ENCODE results near the gene NDUFB7.

NDUFB7 gene

GRCh38 chr19:14562660-14563589, 8.9 kb downstream of the NDUFB7 start:
- H3K4me1 Mint-ChIP-seq: peaks cover 31% of the 10 kb centered on the region
- TF ChIP-seq CTCF (IDR thresholded peaks at IDR 0.05): no peak
- DNase-seq: no peak
- peaks cover 4% of the 10 kb centered on the region for H3K36me3 Mint-ChIP-seq (ENCODE audit: low read depth)
- no peaks in the 10 kb centered on the region for H3K9me3 Mint-ChIP-seq
- H3K27ac Mint-ChIP-seq: no peak overlapping the region
- no peaks in the 10 kb centered on the region for H3K27me3 Mint-ChIP-seq (ENCODE audit: low read depth, poor library complexity)
- H3K4me3 Mint-ChIP-seq: no peak overlapping the region

DNA sequence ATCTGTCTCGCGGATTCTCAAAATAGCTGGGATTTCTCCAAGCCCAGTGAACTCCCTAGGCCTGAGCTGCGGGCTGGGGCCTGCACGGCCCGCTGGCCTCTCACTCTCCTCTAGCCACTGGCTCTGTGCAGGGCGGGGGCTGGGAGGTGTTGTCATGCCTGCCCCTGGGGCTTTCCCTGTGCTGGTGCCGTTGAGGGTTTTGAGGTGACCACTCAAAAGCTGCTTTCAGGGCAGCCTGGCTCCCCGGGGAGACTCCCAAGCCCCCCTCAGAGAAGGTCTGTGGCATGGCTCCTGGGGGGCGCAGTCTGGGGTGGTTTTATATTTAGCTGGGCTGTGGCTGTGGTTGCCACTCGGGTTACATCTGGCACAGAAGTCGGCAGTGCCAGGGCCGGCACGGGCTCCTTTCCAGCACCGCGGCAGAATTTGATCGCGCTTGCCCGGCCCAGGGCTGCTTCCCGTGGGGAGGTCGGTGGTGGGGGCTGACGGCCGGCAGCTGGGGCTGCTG, 10.0 kb downstream of the NDUFB7 start:
- H3K4me1 Mint-ChIP-seq: peaks cover 31% of the 10 kb centered on the region

DNA sequence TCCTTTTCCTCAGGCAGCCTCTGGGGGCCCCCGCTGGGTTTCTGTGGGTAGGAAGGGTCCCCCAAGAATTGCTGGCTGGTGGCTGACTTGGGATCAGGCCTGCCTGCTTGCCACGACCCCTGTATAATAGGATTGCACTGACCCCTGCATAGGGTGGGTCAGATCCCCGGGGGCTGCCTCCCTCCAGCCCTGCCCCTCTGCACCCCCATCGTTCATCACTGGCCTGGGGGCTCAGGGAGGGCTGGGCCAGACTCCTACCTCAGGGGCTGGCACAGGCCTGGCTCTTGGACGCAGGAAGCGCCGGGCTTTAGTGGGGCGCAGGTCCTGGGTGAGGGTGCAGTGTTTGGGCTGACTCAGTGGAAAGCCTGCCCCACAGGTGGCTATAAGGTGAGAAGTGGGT, 10.6 kb downstream of the NDUFB7 start:
- Mint-ChIP-seq H3K36me3 (ENCODE audit: low read depth) (peaks cover 4% of the 10 kb centered on the region), H3K4me3 (no peak overlapping the region), H3K27ac (no peak overlapping the region), H3K9me3 (no peaks in the 10 kb centered on the region), H3K27me3 (ENCODE audit: low read depth, poor library complexity) (no peaks in the 10 kb centered on the region), H3K4me1 (peaks cover 38% of the 10 kb centered on the region)
- no peak for DNase-seq
- TF ChIP-seq CTCF (IDR thresholded peaks at IDR 0.05): no peak

More for the DNA sequence above, 10.0 kb downstream of the NDUFB7 start:
- Mint-ChIP-seq H3K27me3 (ENCODE audit: low read depth, poor library complexity) (no peaks in the 10 kb centered on the region), H3K36me3 (ENCODE audit: low read depth) (peaks cover 4% of the 10 kb centered on the region), H3K9me3 (no peaks in the 10 kb centered on the region), H3K27ac (peak overlapping the region; percentile 98), H3K4me3 (no peak overlapping the region)
- no peak for DNase-seq
- TF ChIP-seq CTCF (IDR thresholded peaks at IDR 0.05): no peak

DNA sequence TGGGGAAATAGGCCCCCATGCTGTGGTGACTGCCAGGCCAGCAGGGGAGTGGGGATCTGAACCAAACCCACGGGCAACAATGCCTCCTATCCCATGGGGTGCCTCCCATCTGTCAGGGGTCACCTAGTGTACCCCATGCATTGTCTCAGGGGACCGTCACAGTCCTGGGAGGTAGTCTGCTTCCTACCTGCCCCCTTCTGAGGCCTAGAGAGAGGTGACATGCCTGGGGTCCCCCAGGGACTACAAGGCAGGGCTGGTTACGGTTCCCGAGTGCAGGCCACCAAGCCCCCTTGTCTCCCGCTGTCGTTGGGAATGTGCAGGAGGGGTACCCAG, 11.1 kb downstream of the NDUFB7 start:
- H3K4me1 Mint-ChIP-seq: peaks cover 43% of the 10 kb centered on the region
- H3K36me3 Mint-ChIP-seq (ENCODE audit: low read depth): peaks cover 8% of the 10 kb centered on the region
- no peak overlapping the region for H3K4me3 Mint-ChIP-seq
- no peaks in the 10 kb centered on the region for H3K9me3 Mint-ChIP-seq
- peak overlapping the region; percentile 96 for H3K27ac Mint-ChIP-seq
- H3K27me3 Mint-ChIP-seq (ENCODE audit: low read depth, poor library complexity): peaks cover 3% of the 10 kb centered on the region
- DNase-seq: no peak
- TF ChIP-seq CTCF (IDR thresholded peaks at IDR 0.05): no peak

- H3K36me3 Mint-ChIP-seq (ENCODE audit: low read depth): peaks cover 8% of the 10 kb centered on the region
- H3K4me3 Mint-ChIP-seq: no peak overlapping the region
- DNase-seq: no peak
- TF ChIP-seq CTCF (IDR thresholded peaks at IDR 0.05): no peak
- peaks cover 43% of the 10 kb centered on the region for H3K4me1 Mint-ChIP-seq
- H3K9me3 Mint-ChIP-seq: no peaks in the 10 kb centered on the region
- peaks cover 3% of the 10 kb centered on the region for H3K27me3 Mint-ChIP-seq (ENCODE audit: low read depth, poor library complexity)
- H3K27ac Mint-ChIP-seq: peak overlapping the region; percentile 96
Observed at GRCh38 chr19:14559916-14560775, 11.7 kb downstream of the NDUFB7 start.
